ENCODE measurements around the gene PTPRD. TPM values are rescaled to one million over a fixed set of nuclear protein-coding genes. Genes with fewer than 3 reads are reported as not detected.

Gene PTPRD
- total and polyA plus RNA-seq, 2 experiments from 2014 or later = 11.5 to 58.0 TPM

DNA sequence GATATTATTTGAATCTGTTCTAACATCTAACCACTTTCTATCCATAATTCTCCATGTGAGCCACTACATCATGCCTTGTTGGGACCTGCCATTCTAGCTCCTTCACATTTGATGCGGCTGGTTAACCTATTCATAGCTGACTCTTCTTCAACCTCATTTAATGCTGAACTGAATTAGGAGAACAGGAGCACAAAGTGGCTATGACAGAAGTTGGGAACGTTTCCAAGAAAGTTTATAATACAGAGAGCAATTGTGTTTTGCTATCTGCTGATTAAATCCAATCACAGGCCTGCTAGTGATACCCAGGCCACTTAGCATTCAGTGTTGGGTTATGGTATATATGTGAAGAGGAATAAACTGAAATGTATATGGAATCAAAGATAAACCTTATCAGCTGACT lies 440.3 kb downstream of the PTPRD start:
- Histone ChIP-seq H3K27ac (ENCODE audit: low read depth) (no peak overlapping the region), H3K79me2 (replicated peaks; ENCODE audit: insufficient read depth) (no peaks in the 10 kb centered on the region), H2AFZ (no peak overlapping the region), H4K20me1 (replicated peaks; ENCODE audit: insufficient read depth) (no peaks in the 10 kb centered on the region), H3K4me1 (ENCODE audit: insufficient read depth) (no peaks in the 10 kb centered on the region), H3K9me2 (ENCODE audit: insufficient read depth) (no peaks in the 10 kb centered on the region), H3K4me2 (no peak overlapping the region), H3K36me3 (ENCODE audit: insufficient read depth) (no peaks in the 10 kb centered on the region), H3K27me3 (ENCODE audit: insufficient read depth) (no peaks in the 10 kb centered on the region), H3F3A (replicated peaks; ENCODE audit: low read depth) (no peaks in the 10 kb centered on the region), H3K4me3 (no peak overlapping the region)
- Mint-ChIP-seq H3K9me3 (no peaks in the 10 kb centered on the region), H3K4me1 (peaks cover 6% of the 10 kb centered on the region; the same call in 2 of the 3 replicates), H3K36me3 (ENCODE audit: low read depth) (no peaks in the 10 kb centered on the region), H3K27ac (no peak overlapping the region), H3K4me3 (no peak overlapping the region), H3K27me3 (ENCODE audit: insufficient read depth, low read depth, poor library complexity) (no peaks in the 10 kb centered on the region)
- no peak for ATAC-seq
- TF ChIP-seq NANOG (IDR thresholded peaks at IDR 0.05; ENCODE audit: borderline replicate concordance) (no peak), EZH2 (IDR thresholded peaks at IDR 0.05; ENCODE audit: low read depth, unreplicated experiment) (no peak), EZH2phosphoT487 (IDR thresholded peaks at IDR 0.05; ENCODE audit: unreplicated experiment) (no peak), CREB1 (CRISPR knock-in tag; IDR thresholded peaks at IDR 0.05; ENCODE audit: low read depth) (no peak), POLR2AphosphoS5 (IDR thresholded peaks at IDR 0.05; ENCODE audit: low read depth) (no peak), ETS1 (IDR thresholded peaks at IDR 0.05) (no peak), ZNF331 (CRISPR knock-in tag; IDR thresholded peaks at IDR 0.05; ENCODE audit: low read depth) (no peak), STAT1 (IDR thresholded peaks at IDR 0.05; ENCODE audit: unreplicated experiment) (no peak), REST (IDR thresholded peaks at IDR 0.05; ENCODE audit: unreplicated experiment) (no peak), JUNB (IDR thresholded peaks at IDR 0.05; ENCODE audit: unreplicated experiment) (no peak)
- DNase-seq (ENCODE audit: low spot score) = no peak

DNA sequence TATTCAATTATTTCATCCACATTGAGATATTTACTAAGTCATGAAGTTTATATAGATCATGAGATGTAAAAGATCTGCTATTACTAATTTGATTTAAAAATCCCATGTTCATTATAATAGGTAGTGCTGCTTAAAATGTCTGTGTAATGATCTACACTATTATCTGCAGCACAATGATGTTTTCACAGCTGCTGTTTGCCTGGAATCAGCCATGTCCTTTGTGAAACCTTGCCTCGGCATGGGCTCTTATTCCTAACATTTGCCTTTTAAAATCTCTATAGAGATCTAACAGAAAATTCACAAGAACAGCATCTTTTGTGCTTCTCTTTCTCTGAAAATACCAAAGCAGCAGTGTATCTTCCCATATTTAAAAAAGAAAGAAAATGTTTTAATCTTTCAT lies 444.6 kb downstream of the PTPRD start:
- H3K4me3 ChIP-seq = no peak overlapping the region
- no peak overlapping the region for H3K4me2 ChIP-seq
- no peaks in the 10 kb centered on the region for H3K27me3 ChIP-seq (ENCODE audit: insufficient read depth)
- no peak overlapping the region for H3K4me3 Mint-ChIP-seq
- H3K27ac Mint-ChIP-seq = no peak overlapping the region
- H3K9me3 Mint-ChIP-seq = no peaks in the 10 kb centered on the region
- no peaks in the 10 kb centered on the region for H3K36me3 Mint-ChIP-seq (ENCODE audit: low read depth)
- H3K27ac ChIP-seq (ENCODE audit: low read depth) = no peak overlapping the region
- no peaks in the 10 kb centered on the region for H3K4me1 ChIP-seq (ENCODE audit: insufficient read depth)
- no peak for TF ChIP-seq REST (IDR thresholded peaks at IDR 0.05; ENCODE audit: unreplicated experiment)
- H2AFZ ChIP-seq = no peak overlapping the region
- H3K27me3 Mint-ChIP-seq (ENCODE audit: insufficient read depth, low read depth, poor library complexity) = no peaks in the 10 kb centered on the region
- peak; percentile 28; the same call in 2 of the 3 replicates for ATAC-seq
- no peaks in the 10 kb centered on the region for H3F3A ChIP-seq (replicated peaks; ENCODE audit: low read depth)
- no peaks in the 10 kb centered on the region for H3K9me2 ChIP-seq (ENCODE audit: insufficient read depth)
- H3K79me2 ChIP-seq (replicated peaks; ENCODE audit: insufficient read depth) = no peaks in the 10 kb centered on the region
- H4K20me1 ChIP-seq (replicated peaks; ENCODE audit: insufficient read depth) = no peaks in the 10 kb centered on the region
- H3K36me3 ChIP-seq (ENCODE audit: insufficient read depth) = no peaks in the 10 kb centered on the region
- H3K4me1 Mint-ChIP-seq = peaks cover 6% of the 10 kb centered on the region; the same call in 2 of the 3 replicates
- DNase-seq (ENCODE audit: low spot score) = no peak
